HCT116 (cell line): ENCODE measurements around the gene ABHD2. TPM values are rescaled to one million over a fixed set of nuclear protein-coding genes. Genes with fewer than 3 reads are reported as not detected.
A peak's percentile ranks its signal among the peaks of the same experiment; 100 is the strongest.

Experiments
- ATAC-seq: fragments of 200-7000 bp; cut with Tn5 transposase; 2 replicates; pipeline ENCODE4 v1.9.1; 2020; ENCODE audit warnings: mild to moderate bottlenecking, moderate library complexity
- BruUV-seq: library from RNA; stranded (reverse); fragments of 400-500 nt; replicated peaks from 2 replicates; lab custom pipeline; 2021; lab: Mats Ljungman, UMichigan
- CTCF ChIA-PET: fragments of 300-600 bp; sonication (Branson Sonifier 250); formaldehyde crosslinking; loops from one replicate; lab custom pipeline; 2021; ENCODE audit warnings: antibody characterized with exemption; lab: Charles Lee
- POLR2A ChIA-PET: fragments of 300-600, 350-600 bp; sonication (Branson Sonifier 250); formaldehyde crosslinking; loops from one replicate; lab custom pipeline; 2021; ENCODE audit warnings: antibody characterized with exemption; lab: Charles Lee
- RAD21 ChIA-PET, 2 experiments: fragments of 300-600 bp; sonication (Branson Sonifier 250); formaldehyde crosslinking; loops; one replicate each; lab custom pipeline; 2023; ENCODE audit warnings: low total read pairs in 2 of 2; ENCODE audit not compliant: uncharacterized antibody in 2 of 2, unreplicated experiment in 2 of 2, low non-redundant PET in 1 of 2; lab: Charles Lee
- DNase-seq: peaks from one replicate; pipeline ENCODE4 v3.0.0-alpha.2; 2010; ENCODE audit warnings: low read depth, low spot score
- H2AFZ ChIP-seq: fragments of 200-600 bp; shearing (Covaris generic), sonication (generic); 2 replicates; pipeline ENCODE4 v1.6.1; 2017; ENCODE audit warnings: low read depth, mixed run types, mixed read lengths, antibody characterized with exemption, low read length; ENCODE audit not compliant: poor library complexity, severe bottlenecking
- H3K27ac ChIP-seq: 2 replicates; pipeline ENCODE4 v1.5.1; 2012; ENCODE audit warnings: low read depth, low read length
- H3K27me3 ChIP-seq: fragments of 200-600 bp; sonication (generic); 2 replicates; pipeline ENCODE4 v1.6.1; 2016; ENCODE audit warnings: mixed run types, low read length, mixed read lengths; ENCODE audit not compliant: insufficient read depth
- H3K36me3 ChIP-seq, 2 experiments: fragments of 200-500 bp in 1 of 2; fragments of 200-600 bp in 1 of 2; sonication (Bioruptor generic) in 1 of 2; sonication (generic) in 1 of 2; 2 replicates each; pipeline versions ENCODE4 v1.5.1 to v1.6.1; 2014 to 2016; ENCODE audit warnings: low read length in 2 of 2, inconsistent platforms in 1 of 2, mixed read lengths in 1 of 2, mixed run types in 1 of 2; ENCODE audit not compliant: insufficient read depth in 2 of 2, control insufficient read depth in 1 of 2
- H3K4me1 ChIP-seq, 2 experiments: fragments of 200-600 bp in 1 of 2; sonication (generic) in 1 of 2; 2 replicates each; pipeline versions ENCODE4 v1.5.1 to v1.6.1; 2012 to 2017; ENCODE audit warnings: low read length in 2 of 2, inconsistent platforms in 1 of 2, mild to moderate bottlenecking in 1 of 2, mixed read lengths in 1 of 2, mixed run types in 1 of 2, moderate library complexity in 1 of 2; ENCODE audit not compliant: insufficient read depth in 2 of 2, control insufficient read depth in 1 of 2
- H3K4me2 ChIP-seq: fragments of 200-600 bp; sonication (generic); 2 replicates; pipeline ENCODE4 v1.6.1; 2017; ENCODE audit warnings: mixed run types, low read length, mixed read lengths
- H3K4me3 ChIP-seq, 2 experiments: fragments of 200-600 bp in 1 of 2; sonication (generic) in 1 of 2; replicated peaks in 1 of 2; 2 replicates each; pipeline ENCODE4 v1.5.1; 2011 to 2016; ENCODE audit warnings: low read length in 2 of 2, control low read depth in 1 of 2, low read depth in 1 of 2, mild to moderate bottlenecking in 1 of 2, mixed read lengths in 1 of 2, mixed run types in 1 of 2
- H3K79me2 ChIP-seq: fragments of 200-600 bp; sonication (generic); 2 replicates; pipeline ENCODE4 v1.6.1; 2017; ENCODE audit warnings: mild to moderate bottlenecking, mixed run types, low read length, moderate library complexity, mixed read lengths; ENCODE audit not compliant: insufficient read depth
- H3K9ac ChIP-seq: fragments of 200-600 bp; sonication (generic); 2 replicates; pipeline ENCODE4 v1.6.1; 2016; ENCODE audit warnings: low read length, mixed read lengths
- H3K9me2 ChIP-seq: fragments of 200-600 bp; sonication (generic), shearing (Covaris generic); 2 replicates; pipeline ENCODE4 v1.6.1; 2017; ENCODE audit warnings: mixed run types, mild to moderate bottlenecking, moderate library complexity; ENCODE audit not compliant: insufficient read depth
- H3K9me3 ChIP-seq, 2 experiments: fragments of 200-500 bp in 1 of 2; fragments of 200-600 bp in 1 of 2; sonication (Bioruptor generic) in 1 of 2; sonication (generic) in 1 of 2; 2 replicates each; pipeline ENCODE4 v1.6.1; 2014 to 2017; ENCODE audit warnings: low read length in 2 of 2, mixed read lengths in 2 of 2, inconsistent platforms in 1 of 2, low read depth in 1 of 2, mild to moderate bottlenecking in 1 of 2, mixed run types in 1 of 2, moderate library complexity in 1 of 2; ENCODE audit not compliant: control insufficient read depth in 1 of 2, insufficient read depth in 1 of 2
- H4K20me1 ChIP-seq: fragments of 200-600 bp; sonication (generic), shearing (Covaris generic); 2 replicates; pipeline ENCODE4 v1.6.1; 2017; ENCODE audit warnings: mixed run types, mild to moderate bottlenecking, moderate library complexity; ENCODE audit not compliant: insufficient read depth
- ATF3 ChIP-seq: IDR thresholded peaks from 2 replicates; pipeline ENCODE4 v1.6.1; 2012
- CBX3 ChIP-seq: IDR thresholded peaks from 2 replicates; pipeline ENCODE4 v1.6.1; 2012; ENCODE audit warnings: low read depth
- SIN3A ChIP-seq: IDR thresholded peaks from 2 replicates; pipeline ENCODE4 v1.6.1; 2012; ENCODE audit warnings: low read depth
- ZBTB33 ChIP-seq: IDR thresholded peaks from 2 replicates; pipeline ENCODE4 v1.6.1; 2011; ENCODE audit warnings: mild to moderate bottlenecking, low read length, moderate library complexity; ENCODE audit not compliant: insufficient replicate concordance; ENCODE audit errors: extremely low read depth
- ZFX ChIP-seq: fragments of 450-650 bp; IDR thresholded peaks from 2 replicates; pipeline ENCODE4 v1.6.1; 2017
- intact Hi-C: fragments of 100-400 bp; cut with micrococcal nuclease; formaldehyde crosslinking; loops from 2 replicates; pipeline ENCODE4 v1.10.0; 2022
- total RNA-seq: library from RNA; stranded (reverse); gene quantifications from one replicate; pipeline ENCODE4 v1.2.1, GENCODE V29; 2021; ENCODE audit not compliant: unreplicated experiment

Gene ABHD2
- total RNA-seq, 1 experiment from 2014 or later, result 40.8 TPM

GRCh38 chr15:89087161-89087829 is 961 bp upstream of the ABHD2 start:
- Histone ChIP-seq H3K9ac (peak overlapping the region; percentile 52), H4K20me1 (no peaks in the 10 kb centered on the region), H3K27ac (peak overlapping the region; percentile 57), H3K27me3 (no peaks in the 10 kb centered on the region), H3K79me2 (peaks cover 5% of the 10 kb centered on the region; the same call in 1 of the 2 replicates), H3K9me3 (no peaks in the 10 kb centered on the region), H3K4me1 (peaks cover 12 to 35% of the 10 kb centered on the region in 2 experiments), H3K36me3 (no peaks in the 10 kb centered on the region), H3K4me2 (peak overlapping the region; percentile 87), H3K9me2 (no peaks in the 10 kb centered on the region), H2AFZ (peak overlapping the region; percentile 63), H3K4me3 (peak overlapping the region; percentile 41 to 86)
- no peak for TF ChIP-seq CBX3
- no peak for TF ChIP-seq SIN3A
- no peak for TF ChIP-seq ZBTB33
- TF ChIP-seq ZFX, result 0 out of 2 replicates have a peak, but pooled peaks have one; percentile 25
- TF ChIP-seq ATF3, result no peak
- BruUV-seq, result TSS peak; percentile 94
- ChIA-PET CTCF (interaction anchor here (1.2 to 1.5 kb wide), 7 partner anchors 12 to 183 kb away, joined by 3 to 11 read pairs (median 6); no protein-coding TSS in a partner anchor), POLR2A (interaction anchor here (1.0 to 2.1 kb wide), 8 partner anchors 10 to 84 kb away, joined by 3 to 17 read pairs (median 4); no protein-coding TSS in a partner anchor), RAD21 (interaction anchor here in 1 of 2 experiments (0.9 kb wide), 1 partner anchor 90 kb away, joined by 7 read pairs; no protein-coding TSS in a partner anchor)
- DNase-seq (no peak), ATAC-seq (no peak)
- intact Hi-C loops, result no loop called here
